T-cell (primary cell): ENCODE measurements around the gene SELL. TPM values are rescaled to one million over a fixed set of nuclear protein-coding genes. Genes with fewer than 3 reads are reported as not detected.
A peak's percentile ranks its signal among the peaks of the same experiment; 100 is the strongest.
"Not testable (repeated sequence)": the region's sequence is repeated elsewhere in the genome, so short reads cannot be mapped to it uniquely, and the experiment has no call there.

Experiments used
- ATAC-seq, 4 experiments: fragments of 200-7000 bp in 3 of 4; fragments of 150-1000 bp in 1 of 4; cut with Tn5 transposase; replicated peaks in 1 of 4; 1 replicate in 3 of 4; 2 replicates in 1 of 4; pipeline ENCODE4 v1.10.0; 2021; ENCODE audit warnings: moderate library complexity in 3 of 4, mild to moderate bottlenecking in 2 of 4, moderate number of reproducible peaks in 1 of 4
- CTCF ChIA-PET, 2 donors: fragments of 300-600 bp; sonication (Branson Sonifier 250); formaldehyde crosslinking; loops; one replicate each; lab custom pipeline; 2022; ENCODE audit warnings: antibody characterized with exemption in 2 of 2; lab: Charles Lee
- POLR2A ChIA-PET, 2 donors: fragments of 300-600 bp; sonication (Branson Sonifier 250); formaldehyde crosslinking; loops; one replicate each; lab custom pipeline; 2022; ENCODE audit warnings: antibody characterized with exemption in 2 of 2; lab: Charles Lee
- DNase-seq, 35 experiments: peaks; one replicate each; pipeline versions ENCODE4 v3.0.0 to v3.0.0-alpha.2; 2013 to 2023
- H3K27ac ChIP-seq: one replicate; pipeline ENCODE4 v1.5.1; 2013; ENCODE audit warnings: low read length
- H3K27me3 ChIP-seq, 2 experiments: replicated peaks in 1 of 2; 1 replicate in 1 of 2; 2 replicates in 1 of 2; pipeline versions ENCODE4 v1.6.1 to v1.7.0; 2013; ENCODE audit warnings: low read length in 1 of 2, mixed read lengths in 1 of 2; ENCODE audit not compliant: control insufficient read depth in 2 of 2, insufficient read depth in 2 of 2; ENCODE audit errors: extremely low read depth in 1 of 2
- H3K36me3 ChIP-seq, 2 donors: 1 replicate in 1 of 2; 2 replicates in 1 of 2; pipeline versions ENCODE4 v1.6.1 to v1.7.0; 2013; ENCODE audit warnings: low read length in 1 of 2; ENCODE audit not compliant: control insufficient read depth in 2 of 2, insufficient read depth in 1 of 2; ENCODE audit errors: extremely low read depth in 1 of 2
- H3K4me1 ChIP-seq, 2 experiments: 1 replicate in 1 of 2; 2 replicates in 1 of 2; pipeline versions ENCODE4 v1.6.1 to v1.7.0; 2013; ENCODE audit warnings: low read length in 2 of 2, mixed read lengths in 1 of 2; ENCODE audit not compliant: insufficient read depth in 2 of 2, control insufficient read depth in 1 of 2; ENCODE audit errors: extremely low read depth in 1 of 2
- H3K4me3 ChIP-seq, 2 donors: 1 replicate in 1 of 2; 2 replicates in 1 of 2; pipeline versions ENCODE4 v1.5.1 to v1.7.0; 2013; ENCODE audit warnings: mild to moderate bottlenecking in 2 of 2, low read length in 1 of 2, moderate library complexity in 1 of 2; ENCODE audit not compliant: control insufficient read depth in 1 of 2; ENCODE audit errors: extremely low read depth in 1 of 2
- H3K9me3 ChIP-seq: 2 replicates; pipeline ENCODE4 v1.7.0; 2013
- H3K27ac Mint-ChIP-seq, 2 donors: one replicate each; pipeline ENCODE4 v1.8.0; 2020 to 2021; ENCODE audit warnings: mild to moderate bottlenecking in 2 of 2, mixed read lengths in 2 of 2
- H3K27me3 Mint-ChIP-seq, 2 donors: one replicate each; pipeline ENCODE4 v1.8.0; 2021 to 2022; ENCODE audit warnings: mixed read lengths in 2 of 2
- H3K36me3 Mint-ChIP-seq: one replicate; pipeline ENCODE4 v1.8.0; 2021; ENCODE audit warnings: mixed read lengths
- H3K4me1 Mint-ChIP-seq, 3 donors: one replicate each; pipeline ENCODE4 v1.8.0; 2020 to 2022; ENCODE audit warnings: mixed read lengths in 3 of 3, mild to moderate bottlenecking in 1 of 3
- H3K4me3 Mint-ChIP-seq, 3 donors: one replicate each; pipeline ENCODE4 v1.8.0; 2020 to 2022; ENCODE audit warnings: mild to moderate bottlenecking in 3 of 3, mixed read lengths in 3 of 3, moderate library complexity in 3 of 3
- H3K9me3 Mint-ChIP-seq, 3 donors: one replicate each; pipeline ENCODE4 v1.8.0; 2020 to 2022; ENCODE audit warnings: mixed read lengths in 3 of 3
- WGBS: methylation state at CpG from one replicate; pipeline ENCODE4 v1.1.5; 2013; ENCODE audit warnings: missing lambda C conversion rate; ENCODE audit not compliant: insufficient coverage; 5-methylcytosine and 5-hydroxymethylcytosine counted together
- total RNA-seq, 35 experiments: library from RNA in 6 of 35; stranded (reverse) in 6 of 35; fragments of 120-200 nt in 1 of 35; gene quantifications; one replicate each; pipeline versions ENCODE4 v1.2.1 to v1.2.4 and lab custom pipeline; 2013 to 2026

SELL gene
- total RNA-seq, 5 donors from 2014 or later (not counting 1 experiment from before 2014, with no cell fraction given) = 305 to 461 (median 336) TPM

DNA sequence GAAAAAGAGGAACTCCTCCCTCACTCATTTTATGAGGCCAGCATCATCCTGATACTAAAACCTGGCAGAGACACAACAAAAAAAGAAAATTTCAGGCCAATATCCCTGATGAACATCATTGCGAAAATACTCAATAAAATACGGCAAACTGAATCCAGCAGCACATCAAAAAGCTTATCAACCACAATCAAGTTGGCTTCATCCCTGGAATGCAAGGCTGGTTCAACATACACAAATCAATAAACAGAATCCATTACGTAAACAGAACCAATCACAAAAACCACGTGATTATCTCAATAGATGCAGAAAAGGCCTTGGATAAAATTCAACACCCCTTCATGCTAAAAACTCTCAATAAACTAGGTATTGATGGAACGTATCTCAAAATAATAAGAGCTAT is 1.7 kb upstream of the SELL start:
- CTCF ChIA-PET = interaction anchor here (0.6 to 3.9 kb wide), 11 partner anchors 10 to 179 kb away, joined by 3 to 69 read pairs (median 16); partner anchors contain the start of gene F5 (in 2 of the 2)
- POLR2A ChIA-PET = not testable (repeated sequence)

DNA sequence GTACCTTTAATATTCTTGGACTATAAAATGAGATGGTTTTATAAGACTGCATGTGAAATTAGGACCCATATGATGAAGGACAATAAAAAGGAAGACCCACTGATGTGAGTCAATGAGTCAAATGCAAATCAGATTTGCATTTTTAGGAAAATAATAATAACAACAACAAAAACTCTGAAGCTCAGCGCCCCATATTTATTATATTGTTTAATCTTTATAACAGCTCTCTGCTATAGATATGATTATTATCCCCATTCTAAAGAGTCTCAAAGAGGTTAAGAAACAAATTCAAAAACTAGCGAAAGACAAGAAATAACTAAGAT is 850 bp upstream of the SELL start:
- no CpG with 5 or more reads among the region's 2 CpGs for WGBS
- POLR2A ChIA-PET = interaction anchor here in 1 of 2 donors (0.7 to 1.0 kb wide), 2 partner anchors 18 to 212 kb away, joined by 3 to 4 read pairs; no protein-coding TSS in a partner anchor
- H3K27me3 ChIP-seq = no peaks in the 10 kb centered on the region
- no peak for ATAC-seq
- H3K27me3 Mint-ChIP-seq = peaks cover 3% of the 10 kb centered on the region in 2 donors
- no peak for DNase-seq
- H3K36me3 Mint-ChIP-seq = peaks cover 18% of the 10 kb centered on the region
- H3K9me3 ChIP-seq = no peaks in the 10 kb centered on the region
- H3K4me3 Mint-ChIP-seq = peak overlapping the region in 1 of 3 donors; percentile 91
- CTCF ChIA-PET = interaction anchor here (0.5 to 3.9 kb wide), 36 partner anchors 11 to 1369 kb away, joined by 3 to 69 read pairs (median 4); partner anchors contain the start of genes F5 (in 2 of the 2), BLZF1 (in 1 of the 2), METTL18 (in 1 of the 2) and NME7 (in 1 of the 2)
- peaks cover 4 to 11% of the 10 kb centered on the region in 2 experiments for H3K4me1 ChIP-seq
- peak overlapping the region; percentile 75 to 99 for H3K27ac Mint-ChIP-seq
- peak overlapping the region; percentile 48 for H3K27ac ChIP-seq
- no peak overlapping the region for H3K4me3 ChIP-seq
- peaks cover 0 to 9% of the 10 kb centered on the region in 2 donors for H3K36me3 ChIP-seq
- peaks cover 0 to 9% (median 3%) of the 10 kb centered on the region in 3 donors for H3K9me3 Mint-ChIP-seq
- peaks cover 13 to 29% (median 23%) of the 10 kb centered on the region in 3 donors for H3K4me1 Mint-ChIP-seq

More for the DNA sequence above, 1.7 kb upstream of the SELL start:
- peaks cover 0 to 11% (median 3%) of the 10 kb centered on the region in 3 donors for H3K9me3 Mint-ChIP-seq
- H3K4me3 Mint-ChIP-seq, H3K36me3 ChIP-seq, H3K4me3 ChIP-seq, H3K27ac Mint-ChIP-seq, H3K9me3 ChIP-seq, H3K27me3 Mint-ChIP-seq, ATAC-seq, H3K4me1 ChIP-seq, H3K27me3 ChIP-seq, DNase-seq, H3K27ac ChIP-seq: not testable (repeated sequence)
- peaks cover 11 to 27% (median 21%) of the 10 kb centered on the region in 3 donors for H3K4me1 Mint-ChIP-seq
- 95% methylated on average over 2 of the region's 5 CpGs for WGBS
- peaks cover 16% of the 10 kb centered on the region for H3K36me3 Mint-ChIP-seq

GRCh38 chr1:169708647-169709046 is 2.8 kb downstream of the SELL start:
- Histone ChIP-seq H3K4me3 (peak overlapping the region; percentile 59 to 76), H3K9me3 (no peaks in the 10 kb centered on the region), H3K36me3 (peaks cover 0 to 39% of the 10 kb centered on the region in 2 donors), H3K27me3 (no peaks in the 10 kb centered on the region), H3K27ac (peak overlapping the region; percentile 50), H3K4me1 (peaks cover 8 to 46% of the 10 kb centered on the region in 2 experiments)
- 0% methylated on average over 1 of the region's 3 CpGs for WGBS
- peaks cover 0 to 3% of the 10 kb centered on the region in 2 donors for H3K27me3 Mint-ChIP-seq
- peaks cover 50 to 66% (median 59%) of the 10 kb centered on the region in 3 donors for H3K4me1 Mint-ChIP-seq
- peaks cover 55% of the 10 kb centered on the region for H3K36me3 Mint-ChIP-seq
- DNase-seq (no peak), ATAC-seq (peak; percentile 26 to 39 (median 32))
- H3K4me3 Mint-ChIP-seq = peak overlapping the region; percentile 88 to 98 (median 91)
- ChIA-PET POLR2A (interaction anchor here in 1 of 2 donors (0.9 kb wide), 1 partner anchor 85 kb away, joined by 3 read pairs; no protein-coding TSS in a partner anchor), CTCF (interaction anchor here (0.5 to 5.0 kb wide), 8 partner anchors 13 to 123 kb away, joined by 3 to 38 read pairs (median 8); partner anchors contain the start of gene F5 (in 1 of the 2))
- H3K9me3 Mint-ChIP-seq = peaks cover 0 to 5% (median 2%) of the 10 kb centered on the region in 3 donors
- peak overlapping the region; percentile 99 to 100 for H3K27ac Mint-ChIP-seq

- peak in 27 of 35 experiments; percentile 14 to 69 (median 32) for DNase-seq
These were observed 3.4 kb downstream of the SELL start for GRCh38 chr1:169707912-169708604.

GRCh38 chr1:169704797-169705196 is 6.6 kb downstream of the SELL start:
- Mint-ChIP-seq H3K9me3 (no peaks in the 10 kb centered on the region), H3K27me3 (no peaks in the 10 kb centered on the region), H3K4me1 (peaks cover 80 to 88% (median 85%) of the 10 kb centered on the region in 3 donors), H3K27ac (peak overlapping the region; percentile 92 to 95), H3K4me3 (peak overlapping the region; percentile 80 to 98 (median 91)), H3K36me3 (peaks cover 79% of the 10 kb centered on the region)
- H3K27me3 ChIP-seq = no peaks in the 10 kb centered on the region
- ATAC-seq (no peak), DNase-seq (no peak)
- peaks cover 37 to 81% of the 10 kb centered on the region in 2 experiments for H3K4me1 ChIP-seq
- peak overlapping the region; percentile 8 for H3K27ac ChIP-seq
- no CpG with 5 or more reads among the region's 2 CpGs for WGBS
- POLR2A ChIA-PET = interaction anchor here in 1 of 2 donors (0.6 kb wide), 1 partner anchor 85 kb away, joined by 7 read pairs; no protein-coding TSS in a partner anchor
- no peaks in the 10 kb centered on the region for H3K9me3 ChIP-seq
- CTCF ChIA-PET = interaction anchor here (0.5 to 3.7 kb wide), 7 partner anchors 9 to 119 kb away, joined by 3 to 26 read pairs (median 4); partner anchors contain the start of gene F5 (in 1 of the 2)
- peak overlapping the region in 1 of 2 donors; percentile 23 for H3K4me3 ChIP-seq
- H3K36me3 ChIP-seq = peaks cover 10 to 66% of the 10 kb centered on the region in 2 donors

More at GRCh38 chr1:169707912-169708604, 3.4 kb downstream of the SELL start:
- H3K36me3 ChIP-seq = peaks cover 1 to 45% of the 10 kb centered on the region in 2 donors
- H3K4me3 Mint-ChIP-seq = peak overlapping the region; percentile 88 to 98 (median 91)
- CTCF ChIA-PET = interaction anchor here (0.5 to 5.0 kb wide), 11 partner anchors 11 to 122 kb away, joined by 3 to 38 read pairs (median 6); partner anchors contain the start of gene F5 (in 2 of the 2)
- peaks cover 56 to 71% (median 65%) of the 10 kb centered on the region in 3 donors for H3K4me1 Mint-ChIP-seq
- WGBS = 23% methylated on average over 5 of the region's 9 CpGs
- H3K9me3 ChIP-seq = no peaks in the 10 kb centered on the region
- peak overlapping the region; percentile 99 to 100 for H3K27ac Mint-ChIP-seq
- H3K36me3 Mint-ChIP-seq = peaks cover 60% of the 10 kb centered on the region
- peak; percentile 48 to 68 (median 50) for ATAC-seq
- POLR2A ChIA-PET = interaction anchor here in 1 of 2 donors (0.6 to 1.4 kb wide), 3 partner anchors 11 to 122 kb away, joined by 3 to 6 read pairs (median 4); partner anchors contain the start of gene F5
- H3K4me1 ChIP-seq = peaks cover 14 to 52% of the 10 kb centered on the region in 2 experiments
- peak overlapping the region; percentile 50 for H3K27ac ChIP-seq
- H3K27me3 ChIP-seq = no peaks in the 10 kb centered on the region
- peak overlapping the region; percentile 59 to 76 for H3K4me3 ChIP-seq
- H3K27me3 Mint-ChIP-seq = no peaks in the 10 kb centered on the region
- no peaks in the 10 kb centered on the region for H3K9me3 Mint-ChIP-seq
